Prostate gland (tissue), 2 donors: Measurements from ENCODE around the gene MSH5.

Source experiments
- POLR2A ChIP-seq: fragments of 450-650 bp; IDR thresholded peaks from one replicate; pipeline ENCODE4 v1.6.1; 2016; ENCODE audit warnings: antibody characterized with exemption, mild to moderate bottlenecking
- TF ChIP-seq, protein P1 (sequence below), 4 experiments: fragments of 200-600 bp in 2 of 4; fragments of 450-650 bp in 2 of 4; sonication (generic) in 2 of 4; IDR thresholded peaks; 1 replicate in 3 of 4; 2 replicates in 1 of 4; pipeline ENCODE4 v1.5.1; 2016 to 2019; ENCODE audit warnings: antibody characterized with exemption in 4 of 4, mild to moderate bottlenecking in 2 of 4, moderate library complexity in 2 of 4

DNA sequence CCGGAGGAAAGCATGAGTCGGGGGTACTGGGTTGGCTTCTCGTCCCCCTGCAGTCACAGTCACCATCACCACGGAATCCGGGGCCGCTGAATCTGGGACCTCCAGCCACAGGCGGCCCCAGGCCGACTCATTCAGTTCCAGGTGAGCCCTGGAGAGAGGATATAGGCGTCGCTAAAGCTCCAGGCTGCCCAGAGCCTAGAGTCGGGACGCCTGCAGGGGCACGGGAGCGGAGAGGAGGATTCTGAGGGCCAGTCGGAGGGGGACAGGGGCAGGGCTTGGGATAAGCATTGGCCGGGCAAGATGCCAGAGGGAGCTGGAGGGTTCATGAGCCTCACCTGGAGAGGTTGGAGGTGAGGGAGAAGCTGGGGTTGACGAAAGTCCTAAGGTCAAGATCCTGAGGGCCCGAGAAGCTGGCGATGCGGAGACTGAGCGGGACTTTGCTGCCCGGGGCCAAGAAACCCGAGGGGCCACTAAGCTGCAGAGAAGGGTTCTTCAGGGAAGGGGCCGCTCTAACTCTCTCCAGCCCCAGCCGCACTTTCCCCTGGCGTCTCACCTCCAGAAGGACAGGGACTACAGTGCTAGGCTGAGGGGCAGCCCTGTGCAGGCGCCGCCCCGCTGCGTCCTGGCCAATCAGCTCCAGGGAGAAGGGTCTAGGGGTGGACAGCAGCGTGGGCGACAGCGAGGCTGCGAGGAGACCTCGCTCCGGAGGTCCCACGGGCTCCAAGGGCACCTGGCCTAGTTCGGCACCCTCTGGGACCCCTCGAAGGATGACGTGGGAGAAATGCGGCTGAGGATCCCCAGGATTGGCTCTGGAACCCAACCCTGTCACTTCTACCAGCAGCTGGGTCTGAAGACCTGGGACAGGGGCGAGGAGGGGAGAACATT is 26.3 kb downstream of the MSH5 start:
- TF ChIP-seq, protein P1, sequence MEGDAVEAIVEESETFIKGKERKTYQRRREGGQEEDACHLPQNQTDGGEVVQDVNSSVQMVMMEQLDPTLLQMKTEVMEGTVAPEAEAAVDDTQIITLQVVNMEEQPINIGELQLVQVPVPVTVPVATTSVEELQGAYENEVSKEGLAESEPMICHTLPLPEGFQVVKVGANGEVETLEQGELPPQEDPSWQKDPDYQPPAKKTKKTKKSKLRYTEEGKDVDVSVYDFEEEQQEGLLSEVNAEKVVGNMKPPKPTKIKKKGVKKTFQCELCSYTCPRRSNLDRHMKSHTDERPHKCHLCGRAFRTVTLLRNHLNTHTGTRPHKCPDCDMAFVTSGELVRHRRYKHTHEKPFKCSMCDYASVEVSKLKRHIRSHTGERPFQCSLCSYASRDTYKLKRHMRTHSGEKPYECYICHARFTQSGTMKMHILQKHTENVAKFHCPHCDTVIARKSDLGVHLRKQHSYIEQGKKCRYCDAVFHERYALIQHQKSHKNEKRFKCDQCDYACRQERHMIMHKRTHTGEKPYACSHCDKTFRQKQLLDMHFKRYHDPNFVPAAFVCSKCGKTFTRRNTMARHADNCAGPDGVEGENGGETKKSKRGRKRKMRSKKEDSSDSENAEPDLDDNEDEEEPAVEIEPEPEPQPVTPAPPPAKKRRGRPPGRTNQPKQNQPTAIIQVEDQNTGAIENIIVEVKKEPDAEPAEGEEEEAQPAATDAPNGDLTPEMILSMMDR (IDR thresholded peaks at IDR 0.05) = no peak
- TF ChIP-seq POLR2A = no peak
